Measurements from ENCODE around the gene MGRN1. TPM values are rescaled to one million over a fixed set of nuclear protein-coding genes. Genes with fewer than 3 reads are reported as not detected.

Gene MGRN1
- total RNA-seq, 1 donor from 2014 or later, result 124 TPM

- peaks cover 31% of the 10 kb centered on the region for H3K4me1 Mint-ChIP-seq (ENCODE audit: low read depth)
Observed at GRCh38 chr16:4664538-4665418, 40.2 kb downstream of the MGRN1 start.

GRCh38 chr16:4666537-4667202 is 42.0 kb downstream of the MGRN1 start:
- H3K36me3 Mint-ChIP-seq (ENCODE audit: low read depth), result peaks cover 26% of the 10 kb centered on the region
- no peak overlapping the region for H3K4me3 Mint-ChIP-seq (ENCODE audit: low read depth)
- H3K9me3 Mint-ChIP-seq, result no peaks in the 10 kb centered on the region
- no peak for DNase-seq (ENCODE audit: low spot score)
- H3K4me1 Mint-ChIP-seq (ENCODE audit: low read depth), result peaks cover 20% of the 10 kb centered on the region
- intact Hi-C loops (cut with micrococcal nuclease), result no loop called here
- no peak overlapping the region for H3K27ac Mint-ChIP-seq
- no peaks in the 10 kb centered on the region for H3K27me3 Mint-ChIP-seq (ENCODE audit: low read depth)

More at GRCh38 chr16:4664538-4665418, 40.2 kb downstream of the MGRN1 start:
- Mint-ChIP-seq H3K4me3 (ENCODE audit: low read depth) (peak overlapping the region; percentile 58), H3K27me3 (ENCODE audit: low read depth) (no peaks in the 10 kb centered on the region), H3K9me3 (no peaks in the 10 kb centered on the region), H3K36me3 (ENCODE audit: low read depth) (peaks cover 26% of the 10 kb centered on the region), H3K27ac (peak overlapping the region; percentile 90)
- peak; percentile 68 for DNase-seq (ENCODE audit: low spot score)
- intact Hi-C loops (cut with micrococcal nuclease), result loop anchor here (1.0 to 5.0 kb wide), 2 partner anchors 12 to 37 kb away; no protein-coding TSS in a partner anchor

GRCh38 chr16:4667203-4667963 is 42.8 kb downstream of the MGRN1 start:
- Mint-ChIP-seq H3K4me3 (ENCODE audit: low read depth) (no peak overlapping the region), H3K36me3 (ENCODE audit: low read depth) (peaks cover 26% of the 10 kb centered on the region), H3K9me3 (no peaks in the 10 kb centered on the region), H3K27me3 (ENCODE audit: low read depth) (no peaks in the 10 kb centered on the region), H3K4me1 (ENCODE audit: low read depth) (peaks cover 20% of the 10 kb centered on the region), H3K27ac (no peak overlapping the region)
- DNase-seq (ENCODE audit: low spot score), result no peak
- intact Hi-C loops (cut with micrococcal nuclease), result no loop called here

GRCh38 chr16:4668313-4668960 is 43.8 kb downstream of the MGRN1 start:
- Mint-ChIP-seq H3K36me3 (ENCODE audit: low read depth) (peaks cover 25% of the 10 kb centered on the region), H3K27ac (no peak overlapping the region), H3K4me1 (ENCODE audit: low read depth) (peaks cover 15% of the 10 kb centered on the region), H3K4me3 (ENCODE audit: low read depth) (no peak overlapping the region), H3K9me3 (no peaks in the 10 kb centered on the region), H3K27me3 (ENCODE audit: low read depth) (no peaks in the 10 kb centered on the region)
- no peak for DNase-seq (ENCODE audit: low spot score)
- intact Hi-C loops (cut with micrococcal nuclease), result no loop called here

- H3K9me3 Mint-ChIP-seq, result no peaks in the 10 kb centered on the region
- intact Hi-C loops (cut with micrococcal nuclease), result no loop called here
- peaks cover 26% of the 10 kb centered on the region for H3K36me3 Mint-ChIP-seq (ENCODE audit: low read depth)
- no peak overlapping the region for H3K27ac Mint-ChIP-seq
- DNase-seq (ENCODE audit: low spot score), result no peak
- no peak overlapping the region for H3K4me3 Mint-ChIP-seq (ENCODE audit: low read depth)
- H3K27me3 Mint-ChIP-seq (ENCODE audit: low read depth), result no peaks in the 10 kb centered on the region
- H3K4me1 Mint-ChIP-seq (ENCODE audit: low read depth), result peaks cover 20% of the 10 kb centered on the region
Observed at GRCh38 chr16:4673387-4674046, 48.9 kb downstream of the MGRN1 start.

GRCh38 chr16:4674926-4675530 is 50.4 kb downstream of the MGRN1 start:
- no peak for DNase-seq (ENCODE audit: low spot score)
- Mint-ChIP-seq H3K27me3 (ENCODE audit: low read depth) (no peaks in the 10 kb centered on the region), H3K4me3 (ENCODE audit: low read depth) (peak overlapping the region; percentile 33), H3K9me3 (no peaks in the 10 kb centered on the region), H3K27ac (peak overlapping the region; percentile 96), H3K4me1 (ENCODE audit: low read depth) (peaks cover 20% of the 10 kb centered on the region), H3K36me3 (ENCODE audit: low read depth) (peaks cover 26% of the 10 kb centered on the region)
- intact Hi-C loops (cut with micrococcal nuclease), result loop anchor here (5.0 kb wide), 1 partner anchor 138 kb away; the partner anchor contains the start of gene CDIP1

GRCh38 chr16:4675864-4676786 is 51.5 kb downstream of the MGRN1 start:
- H3K9me3 Mint-ChIP-seq, result no peaks in the 10 kb centered on the region
- H3K36me3 Mint-ChIP-seq (ENCODE audit: low read depth), result peaks cover 29% of the 10 kb centered on the region
- H3K4me3 Mint-ChIP-seq (ENCODE audit: low read depth), result peak overlapping the region; percentile 67
- DNase-seq (ENCODE audit: low spot score), result peak; percentile 74
- intact Hi-C loops (cut with micrococcal nuclease), result loop anchor here (1.0 to 5.0 kb wide), 2 partner anchors 12 to 139 kb away; partner anchors contain the start of gene CDIP1
- H3K27me3 Mint-ChIP-seq (ENCODE audit: low read depth), result no peaks in the 10 kb centered on the region
- peaks cover 20% of the 10 kb centered on the region for H3K4me1 Mint-ChIP-seq (ENCODE audit: low read depth)
- H3K27ac Mint-ChIP-seq, result peak overlapping the region; percentile 96

- intact Hi-C loops (cut with micrococcal nuclease), result loop anchor here (1.0 to 5.0 kb wide), 2 partner anchors 13 to 140 kb away; partner anchors contain the start of gene CDIP1
- no peak for DNase-seq (ENCODE audit: low spot score)
- Mint-ChIP-seq H3K9me3 (no peaks in the 10 kb centered on the region), H3K4me1 (ENCODE audit: low read depth) (peaks cover 20% of the 10 kb centered on the region), H3K4me3 (ENCODE audit: low read depth) (peak overlapping the region; percentile 67), H3K27me3 (ENCODE audit: low read depth) (no peaks in the 10 kb centered on the region), H3K36me3 (ENCODE audit: low read depth) (peaks cover 32% of the 10 kb centered on the region), H3K27ac (peak overlapping the region; percentile 96)
Observed at GRCh38 chr16:4676831-4677230, 52.2 kb downstream of the MGRN1 start.

- Mint-ChIP-seq H3K4me3 (ENCODE audit: low read depth) (no peak overlapping the region), H3K36me3 (ENCODE audit: low read depth) (peaks cover 32% of the 10 kb centered on the region), H3K4me1 (ENCODE audit: low read depth) (peaks cover 20% of the 10 kb centered on the region), H3K27ac (peak overlapping the region; percentile 96), H3K9me3 (no peaks in the 10 kb centered on the region), H3K27me3 (ENCODE audit: low read depth) (no peaks in the 10 kb centered on the region)
- no peak for DNase-seq (ENCODE audit: low spot score)
- intact Hi-C loops (cut with micrococcal nuclease), result loop anchor here (5.0 kb wide), 1 partner anchor 140 kb away; the partner anchor contains the start of gene CDIP1
Observed at GRCh38 chr16:4677390-4677789, 52.8 kb downstream of the MGRN1 start.

- Mint-ChIP-seq H3K27ac (peak overlapping the region; percentile 61), H3K9me3 (no peaks in the 10 kb centered on the region), H3K4me1 (ENCODE audit: low read depth) (peaks cover 20% of the 10 kb centered on the region), H3K4me3 (ENCODE audit: low read depth) (no peak overlapping the region), H3K27me3 (ENCODE audit: low read depth) (no peaks in the 10 kb centered on the region), H3K36me3 (ENCODE audit: low read depth) (peaks cover 34% of the 10 kb centered on the region)
- intact Hi-C loops (cut with micrococcal nuclease), result loop anchor here (5.0 kb wide), 1 partner anchor 141 kb away; the partner anchor contains the start of gene CDIP1
- DNase-seq (ENCODE audit: low spot score), result no peak
Observed at GRCh38 chr16:4677994-4678393, 53.4 kb downstream of the MGRN1 start.

All from activated T-helper 2 cell treated with anti-CD3 and anti-CD28 coated beads, Interferon-gamma antibody, Interleukin-2, Interleukin-4, amounts not matched to agents 10 μg/mL and 5 μg/mL and 100 μg/mL, durations not matched to agents 14 hours and 24 hours and 36 hours (primary cell).